Esophagus (tissue), 2 donors: ENCODE results near the gene BEND7. TPM values are rescaled to one million over a fixed set of nuclear protein-coding genes. Genes with fewer than 3 reads are reported as not detected.

ENCODE experiments used
- H3K27ac ChIP-seq, 2 donors: one replicate each; pipeline ENCODE4 v1.5.1; 2013; ENCODE audit warnings: low read depth in 2 of 2, mild to moderate bottlenecking in 2 of 2, inconsistent platforms in 1 of 2, low read length in 1 of 2, moderate library complexity in 1 of 2
- H3K27me3 ChIP-seq, 2 donors: one replicate each; pipeline ENCODE4 v1.6.1; 2013; ENCODE audit warnings: low read length in 2 of 2, control low read depth in 1 of 2, mild to moderate bottlenecking in 1 of 2; ENCODE audit not compliant: insufficient read depth in 2 of 2, control insufficient read depth in 1 of 2
- H3K36me3 ChIP-seq, 2 donors: one replicate each; pipeline ENCODE4 v1.6.1; 2013; ENCODE audit warnings: low read length in 1 of 2; ENCODE audit not compliant: control insufficient read depth in 2 of 2, insufficient read depth in 2 of 2
- H3K4me1 ChIP-seq, 2 donors: one replicate each; pipeline ENCODE4 v1.6.1; 2013; ENCODE audit warnings: low read length in 1 of 2; ENCODE audit not compliant: control insufficient read depth in 2 of 2, insufficient read depth in 2 of 2
- H3K4me3 ChIP-seq, 2 donors: one replicate each; pipeline ENCODE4 v1.5.1; 2013; ENCODE audit warnings: low read length in 2 of 2, mild to moderate bottlenecking in 2 of 2, low read depth in 1 of 2, moderate library complexity in 1 of 2
- H3K9me3 ChIP-seq, 2 donors: one replicate each; pipeline ENCODE4 v1.6.1; 2013; ENCODE audit warnings: mild to moderate bottlenecking in 2 of 2, low read depth in 1 of 2, low read length in 1 of 2, moderate library complexity in 1 of 2; ENCODE audit not compliant: control insufficient read depth in 2 of 2, insufficient read depth in 1 of 2
- WGBS, 2 donors: extraction: QIAGEN DNeasy Blood & Tissue Kit; methylation state at CpG; one replicate each; pipeline ENCODE4 v1.1.7; 2013; 5-methylcytosine and 5-hydroxymethylcytosine counted together
- polyA plus RNA-seq, 2 donors: library from polyadenylated mRNA; stranded (reverse); fragments of 200-250 nt; gene quantifications; one replicate each; pipeline ENCODE4 v1.2.3, GENCODE V29; 2013
- donor health status: healthy with polysubstance abuse.
- donor health status: Bipolar disorder and iron deficiency.

The BEND7 gene
- polyA plus RNA-seq, 2 donors, result 1.1 to 1.9 TPM

DNA sequence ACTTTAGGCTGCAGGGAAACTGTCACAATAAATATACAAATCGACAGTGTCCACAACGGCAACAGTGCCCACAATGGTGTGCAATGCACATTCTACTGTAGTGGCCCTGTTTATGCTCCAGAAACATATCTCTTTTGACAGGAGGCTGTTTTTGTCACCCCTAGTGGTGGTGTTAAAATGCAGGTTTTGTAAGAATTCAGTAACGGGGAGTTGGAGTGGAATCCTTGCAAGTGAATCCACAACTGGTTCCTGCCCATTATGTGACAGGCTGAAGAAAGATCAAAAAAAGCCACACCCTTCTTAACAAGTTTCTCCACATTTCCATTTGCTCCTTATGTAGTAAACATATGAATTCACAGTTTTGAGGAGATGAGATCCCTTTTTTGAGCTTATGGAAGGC is 58.5 kb downstream of the BEND7 start:
- no peaks in the 10 kb centered on the region for H3K27me3 ChIP-seq
- 75 to 76% methylated on average over 3 of the region's 3 CpGs for WGBS, 2 donors
- no peak overlapping the region for H3K4me3 ChIP-seq
- H3K4me1 ChIP-seq, result no peaks in the 10 kb centered on the region
- H3K36me3 ChIP-seq, result no peaks in the 10 kb centered on the region
- H3K9me3 ChIP-seq, result no peaks in the 10 kb centered on the region
- no peak overlapping the region for H3K27ac ChIP-seq

- H3K27me3 ChIP-seq, result no peaks in the 10 kb centered on the region
- no peaks in the 10 kb centered on the region for H3K9me3 ChIP-seq
- no peaks in the 10 kb centered on the region for H3K36me3 ChIP-seq
- H3K4me1 ChIP-seq, result no peaks in the 10 kb centered on the region
- H3K27ac ChIP-seq, result no peak overlapping the region
- no peak overlapping the region for H3K4me3 ChIP-seq
Measured at GRCh38 chr10:13462551-13462950, 66.3 kb downstream of the BEND7 start.

- 90 to 97% methylated on average over 4 of the region's 4 CpGs for WGBS, 2 donors
- H3K36me3 ChIP-seq, result no peaks in the 10 kb centered on the region
- no peaks in the 10 kb centered on the region for H3K27me3 ChIP-seq
- no peak overlapping the region for H3K4me3 ChIP-seq
- H3K27ac ChIP-seq, result no peak overlapping the region
- no peaks in the 10 kb centered on the region for H3K4me1 ChIP-seq
- H3K9me3 ChIP-seq, result no peaks in the 10 kb centered on the region
Measured at GRCh38 chr10:13458687-13459012, 70.2 kb downstream of the BEND7 start.

- no peaks in the 10 kb centered on the region for H3K36me3 ChIP-seq
- no peaks in the 10 kb centered on the region for H3K9me3 ChIP-seq
- no peaks in the 10 kb centered on the region for H3K27me3 ChIP-seq
- no peaks in the 10 kb centered on the region for H3K4me1 ChIP-seq
- 79 to 84% methylated on average over 13 of the region's 13 CpGs for WGBS, 2 donors
- H3K4me3 ChIP-seq, result no peak overlapping the region
- no peak overlapping the region for H3K27ac ChIP-seq
Measured at GRCh38 chr10:13457958-13458686, 70.7 kb downstream of the BEND7 start.

DNA sequence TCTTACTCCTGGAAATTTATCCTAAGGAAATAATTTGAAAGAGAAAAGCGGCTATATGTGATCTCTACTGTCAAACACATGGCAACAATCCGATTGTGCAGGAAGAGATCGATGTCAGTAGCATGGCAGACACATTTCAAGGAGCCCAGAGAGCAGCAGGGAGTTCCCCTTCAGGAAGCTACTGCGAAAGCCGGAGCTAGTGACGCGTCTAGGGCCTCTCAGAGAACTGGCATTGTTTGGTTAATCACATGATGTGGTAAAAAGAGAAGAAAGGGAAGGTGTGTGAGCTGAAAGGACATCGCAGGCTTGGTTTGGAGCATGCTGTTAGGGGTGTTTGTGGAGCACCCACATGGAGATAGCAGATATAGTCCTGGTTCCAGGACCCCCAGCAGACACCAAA is 74.9 kb downstream of the BEND7 start:
- no peak overlapping the region for H3K27ac ChIP-seq
- no peaks in the 10 kb centered on the region for H3K9me3 ChIP-seq
- no peak overlapping the region for H3K4me3 ChIP-seq
- WGBS, 2 donors, result 78 to 80% methylated on average over 8 of the region's 8 CpGs
- H3K27me3 ChIP-seq, result no peaks in the 10 kb centered on the region
- no peaks in the 10 kb centered on the region for H3K36me3 ChIP-seq
- no peaks in the 10 kb centered on the region for H3K4me1 ChIP-seq

- WGBS, 2 donors, result 52 to 59% methylated on average over 4 of the region's 4 CpGs
- no peaks in the 10 kb centered on the region for H3K9me3 ChIP-seq
- no peak overlapping the region for H3K4me3 ChIP-seq
- no peak overlapping the region for H3K27ac ChIP-seq
- no peaks in the 10 kb centered on the region for H3K4me1 ChIP-seq
- H3K27me3 ChIP-seq, result no peaks in the 10 kb centered on the region
- H3K36me3 ChIP-seq, result no peaks in the 10 kb centered on the region
Measured at GRCh38 chr10:13450069-13450468, 78.7 kb downstream of the BEND7 start.

DNA sequence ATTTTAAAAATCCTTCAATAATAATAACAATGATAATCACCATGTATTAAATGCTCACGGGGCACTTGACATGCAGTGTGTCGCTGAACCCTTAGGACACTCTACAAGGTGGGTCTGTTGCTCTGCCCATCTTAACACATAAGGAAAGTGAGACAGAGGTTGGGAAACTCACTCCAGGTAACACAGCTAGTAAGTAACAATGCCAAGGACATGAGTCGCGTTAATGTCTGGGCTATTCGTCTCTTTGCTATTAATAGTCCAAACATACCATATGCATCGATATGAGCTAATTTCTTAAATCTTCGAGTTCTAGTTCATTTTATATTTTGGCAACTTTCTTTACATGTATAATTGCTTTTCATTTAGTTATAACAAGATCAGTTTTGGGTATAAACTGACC is 79.5 kb downstream of the BEND7 start:
- Histone ChIP-seq H3K9me3 (no peaks in the 10 kb centered on the region), H3K36me3 (no peaks in the 10 kb centered on the region), H3K4me3 (no peak overlapping the region), H3K27ac (no peak overlapping the region), H3K4me1 (no peaks in the 10 kb centered on the region), H3K27me3 (no peaks in the 10 kb centered on the region)
- 67 to 77% methylated on average over 7 of the region's 7 CpGs for WGBS, 2 donors

GRCh38 chr10:13448216-13448615 is 80.6 kb downstream of the BEND7 start:
- Histone ChIP-seq H3K27me3 (no peaks in the 10 kb centered on the region), H3K4me3 (no peak overlapping the region), H3K27ac (no peak overlapping the region), H3K36me3 (no peaks in the 10 kb centered on the region), H3K4me1 (no peaks in the 10 kb centered on the region), H3K9me3 (no peaks in the 10 kb centered on the region)
- WGBS, 2 donors, result 90% methylated on average over 8 of the region's 8 CpGs

GRCh38 chr10:13445656-13446400 is 83.0 kb downstream of the BEND7 start:
- no peaks in the 10 kb centered on the region for H3K9me3 ChIP-seq
- H3K36me3 ChIP-seq, result no peaks in the 10 kb centered on the region
- H3K27me3 ChIP-seq, result no peaks in the 10 kb centered on the region
- no peak overlapping the region for H3K27ac ChIP-seq
- WGBS, 2 donors, result 86 to 90% methylated on average over 8 of the region's 8 CpGs
- H3K4me3 ChIP-seq, result no peak overlapping the region
- no peaks in the 10 kb centered on the region for H3K4me1 ChIP-seq

- no peaks in the 10 kb centered on the region for H3K9me3 ChIP-seq
- H3K27me3 ChIP-seq, result peaks cover 0 to 7% of the 10 kb centered on the region in 2 donors
- H3K4me1 ChIP-seq, result peaks cover 6 to 9% of the 10 kb centered on the region in 2 donors
- no peak overlapping the region for H3K27ac ChIP-seq
- no peaks in the 10 kb centered on the region for H3K36me3 ChIP-seq
- 79 to 85% methylated on average over 7 of the region's 7 CpGs for WGBS, 2 donors
- no peak overlapping the region for H3K4me3 ChIP-seq
Measured at GRCh38 chr10:13441476-13441875, 87.3 kb downstream of the BEND7 start.
